Measurements from ENCODE around the gene TMPRSS11B.
"Not testable (repeated sequence)": the region's sequence is repeated elsewhere in the genome, so short reads cannot be mapped to it uniquely, and the experiment has no call there.

The TMPRSS11B gene

GRCh38 chr4:68228568-68228967 is 16.9 kb downstream of the TMPRSS11B start:
- DNase-seq (ENCODE audit: low read depth in 2 of 2) = no peak

- DNase-seq (ENCODE audit: low read depth in 2 of 2) = no peak
Observed at GRCh38 chr4:68218044-68218443, 27.4 kb downstream of the TMPRSS11B start.

GRCh38 chr4:68216501-68216900 is 29.0 kb downstream of the TMPRSS11B start:
- DNase-seq (ENCODE audit: low read depth in 2 of 2) = no peak

DNA sequence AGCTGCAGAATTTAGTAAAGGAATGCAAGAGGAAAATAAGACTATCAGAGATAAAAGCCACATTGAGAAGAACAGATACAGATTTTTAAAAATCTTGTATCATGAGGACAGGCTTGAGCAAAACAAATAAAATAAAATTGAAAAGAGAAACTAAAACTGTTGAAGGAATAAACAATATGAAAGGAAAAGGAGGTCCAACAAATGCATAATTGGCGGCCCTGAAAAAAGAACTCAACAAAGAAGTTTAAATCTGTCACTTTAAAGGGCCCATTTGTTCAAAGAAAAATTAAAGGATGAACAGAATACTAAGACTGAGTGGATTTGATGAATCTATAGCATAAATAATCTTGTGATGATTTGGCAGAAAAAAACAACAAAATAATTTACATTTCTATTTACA is 36.5 kb downstream of the TMPRSS11B start:
- no peak for DNase-seq (ENCODE audit: low read depth in 2 of 2)

DNA sequence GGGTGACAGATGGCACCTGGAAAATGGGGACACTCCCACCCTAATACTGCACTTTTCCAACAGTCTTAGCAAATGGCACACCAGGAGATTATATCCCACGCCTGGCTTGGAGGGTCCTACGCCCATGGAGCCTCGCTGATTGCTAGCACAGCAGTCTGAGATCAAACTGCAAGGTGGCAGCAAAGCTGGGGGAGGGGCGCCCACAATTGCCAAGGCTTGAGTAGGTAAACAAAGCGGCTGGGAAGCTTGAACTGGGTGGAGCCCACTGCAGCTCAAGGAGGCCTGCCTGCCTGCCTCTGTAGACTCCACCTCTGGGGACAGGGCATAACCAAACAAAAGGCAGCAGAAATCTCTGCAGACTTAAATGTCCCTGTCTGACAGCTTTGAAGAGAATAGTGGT is 51.2 kb downstream of the TMPRSS11B start:
- not testable (repeated sequence) for DNase-seq (ENCODE audit: low read depth in 2 of 2)

GRCh38 chr4:68193194-68193593 is 52.3 kb downstream of the TMPRSS11B start:
- DNase-seq (ENCODE audit: low read depth in 2 of 2) = no peak

DNA sequence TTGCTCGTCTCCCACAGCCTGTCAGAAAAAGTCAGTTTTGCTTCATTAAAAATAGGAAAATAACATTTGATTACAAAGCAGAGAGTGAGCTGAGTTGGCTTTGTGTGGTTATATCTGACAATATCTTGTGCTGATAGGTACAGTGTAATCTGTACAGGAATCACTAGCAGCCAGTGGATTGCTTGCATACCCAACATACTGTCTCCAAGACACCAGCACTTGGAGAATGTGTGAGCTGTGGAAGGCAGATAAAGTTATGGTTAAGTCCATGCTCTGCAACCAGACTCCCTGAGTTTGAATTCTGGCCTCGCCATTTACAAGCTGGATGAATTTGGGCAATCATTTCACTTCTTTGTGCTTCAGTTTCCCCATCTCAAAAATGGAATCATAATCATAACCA is 58.3 kb downstream of the TMPRSS11B start:
- no peak for DNase-seq (ENCODE audit: low read depth in 2 of 2)

DNA sequence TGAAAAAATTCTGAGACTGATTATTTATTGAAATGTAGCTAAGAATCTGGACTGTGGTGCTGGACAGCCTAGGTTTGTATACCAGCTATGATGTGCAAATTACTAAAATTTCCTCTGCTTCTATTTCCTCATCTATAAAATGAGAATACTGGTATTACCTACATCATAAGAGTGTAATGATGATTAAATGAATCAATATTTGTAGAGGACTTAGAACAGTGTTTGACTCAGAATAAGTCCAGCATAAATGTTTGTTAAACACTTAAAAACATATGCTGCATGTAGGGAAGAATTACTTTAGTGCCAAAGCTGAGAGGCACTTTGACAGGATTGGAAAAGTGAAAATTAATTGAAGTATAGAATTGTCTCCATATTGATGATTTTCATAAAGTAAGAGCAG is 60.6 kb downstream of the TMPRSS11B start:
- DNase-seq (ENCODE audit: low read depth in 2 of 2) = no peak

DNA sequence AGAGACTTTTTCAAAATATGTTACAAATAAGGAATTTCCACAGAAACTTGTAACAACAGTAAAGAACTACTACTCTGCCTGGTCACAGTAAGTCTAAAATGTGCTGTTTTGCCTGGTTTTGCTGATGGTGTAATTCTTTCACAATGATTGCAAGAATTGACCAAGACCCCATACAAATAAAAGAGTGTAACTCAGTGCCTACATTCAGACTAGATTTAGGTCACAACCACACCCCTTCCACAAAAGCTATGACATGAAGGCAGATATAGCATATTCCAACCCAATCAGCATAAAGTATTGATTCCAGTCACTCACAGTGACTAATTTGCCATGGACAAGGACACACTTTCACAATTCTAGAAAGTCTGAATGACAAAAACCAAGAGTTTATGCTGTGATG is 62.1 kb downstream of the TMPRSS11B start:
- no peak for DNase-seq (ENCODE audit: low read depth in 2 of 2)

DNA sequence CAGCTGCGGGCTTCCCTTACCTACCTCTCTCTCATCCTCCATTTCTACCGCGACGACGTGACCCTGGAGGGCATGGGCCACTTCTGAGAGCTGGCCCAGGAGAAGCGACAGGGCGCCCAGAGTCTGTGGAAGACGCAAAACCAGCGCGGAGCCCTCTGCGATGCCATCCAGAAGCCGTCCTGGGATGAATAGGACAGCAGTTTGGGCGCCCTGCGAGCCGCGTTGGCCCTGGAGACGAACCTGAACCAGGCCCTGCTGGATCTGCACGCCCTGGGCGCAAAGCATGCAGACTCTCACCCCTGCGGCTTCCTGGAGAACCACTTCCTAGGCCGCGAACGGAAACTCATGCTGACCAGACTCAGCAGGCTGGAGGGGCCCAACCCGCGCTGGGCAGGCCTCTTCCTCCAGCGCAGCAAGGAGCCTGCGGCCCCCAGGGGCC is 63.1 kb downstream of the TMPRSS11B start:
- no peak for DNase-seq (ENCODE audit: low read depth in 2 of 2)

DNA sequence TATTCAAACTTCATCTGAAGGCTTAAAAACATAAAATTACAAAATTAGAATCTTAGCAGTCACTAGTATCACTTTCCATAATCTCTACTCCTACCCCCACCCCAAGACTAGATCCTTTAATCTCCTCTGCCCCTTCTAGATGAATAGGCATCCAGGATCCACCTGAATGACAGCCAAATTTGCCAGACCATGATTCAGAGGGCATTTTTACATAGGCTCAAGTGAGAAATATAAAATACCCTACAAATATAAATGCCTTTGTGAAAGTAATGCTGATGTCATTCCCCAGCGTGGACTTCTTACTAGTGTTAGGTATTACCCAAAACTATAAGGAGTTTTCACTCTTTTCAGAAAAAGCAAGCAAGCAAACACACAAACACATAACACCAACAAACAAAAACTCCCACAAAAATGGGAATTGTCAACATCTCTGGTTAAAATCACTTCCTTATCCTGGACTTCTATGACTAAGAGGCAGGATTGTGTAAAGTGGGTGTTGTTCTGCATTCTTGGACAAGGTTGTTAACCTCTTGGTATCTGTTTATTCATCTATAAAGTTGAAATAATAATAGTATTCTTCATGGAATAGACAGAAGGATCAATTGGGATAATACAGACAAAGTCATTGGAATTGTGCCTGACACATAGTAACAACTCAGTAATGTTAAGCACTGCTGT is 64.5 kb downstream of the TMPRSS11B start:
- DNase-seq (ENCODE audit: low read depth in 2 of 2) = no peak

- DNase-seq (ENCODE audit: low read depth in 2 of 2) = no peak
Observed at GRCh38 chr4:68176904-68177303, 68.6 kb downstream of the TMPRSS11B start.

Data from stimulated activated CD4-positive, alpha-beta T cell treated with anti-CD3 and anti-CD28 coated beads, Interleukin-1b, Interleukin-23, amount 100 ng/mL, for 4 hours (primary cell).